Endothelial cell of umbilical vein (primary cell): ENCODE results near the gene GEN1. TPM values are rescaled to one million over a fixed set of nuclear protein-coding genes. Genes with fewer than 3 reads are reported as not detected.

Experiments used
- BruUV-seq: library from RNA; stranded (reverse); fragments of 400-500 nt; replicated peaks from 2 replicates; lab custom pipeline; 2021; lab: Mats Ljungman, UMichigan
- CTCF ChIA-PET: fragments of 300-600, 350-600 bp; sonication (Branson Sonifier 250); formaldehyde crosslinking; loops from one replicate; lab custom pipeline; 2021; ENCODE audit warnings: antibody characterized with exemption, inconsistent platforms; lab: Charles Lee
- POLR2A ChIA-PET: fragments of 300-600, 350-600 bp; sonication (Branson Sonifier 250); formaldehyde crosslinking; loops from one replicate; lab custom pipeline; 2021; ENCODE audit warnings: antibody characterized with exemption, inconsistent platforms; lab: Charles Lee
- DNase-seq: peaks from one replicate; pipeline ENCODE4 v3.0.0-alpha.2; 2011; ENCODE audit warnings: low read depth, low spot score
- FAIRE-seq: peaks from 2 replicates; lab custom pipeline; 2011; peaks lifted over from hg19 to GRCh38; lab: Jason Lieb, UNC
- H2AFZ ChIP-seq: 2 replicates; pipeline ENCODE4 v1.6.0; 2012; ENCODE audit warnings: low read depth, low read length, control low read depth, inconsistent platforms
- H3K27ac ChIP-seq: 2 replicates; pipeline ENCODE4 v1.5.1; 2011; ENCODE audit warnings: low read depth, mild to moderate bottlenecking, control low read depth, low read length, moderate library complexity; ENCODE audit not compliant: insufficient read depth
- H3K27me3 ChIP-seq, 2 experiments: 2 replicates each; pipeline versions ENCODE4 v1.6.0 to v1.6.1; 2011; ENCODE audit warnings: low read length in 2 of 2, mixed read lengths in 1 of 2; ENCODE audit not compliant: control insufficient read depth in 2 of 2, insufficient read depth in 2 of 2
- H3K36me3 ChIP-seq, 2 experiments: 2 replicates in 1 of 2; 3 replicates in 1 of 2; pipeline ENCODE4 v1.5.1; 2011; ENCODE audit warnings: low read length in 2 of 2, mild to moderate bottlenecking in 1 of 2, moderate library complexity in 1 of 2; ENCODE audit not compliant: control insufficient read depth in 2 of 2, insufficient read depth in 2 of 2; ENCODE audit errors: extremely low read depth in 1 of 2
- H3K4me1 ChIP-seq: 3 replicates; pipeline ENCODE4 v1.5.1; 2011; ENCODE audit warnings: mild to moderate bottlenecking, low read length; ENCODE audit not compliant: control insufficient read depth, insufficient read depth; ENCODE audit errors: extremely low read depth
- H3K4me2 ChIP-seq: 2 replicates; pipeline ENCODE4 v1.6.1; 2011; ENCODE audit warnings: low read length, control low read depth, mixed read lengths; ENCODE audit not compliant: insufficient read depth
- H3K4me3 ChIP-seq, 3 experiments: fragments of 200-600 bp in 1 of 3; sonication (generic), shearing (Covaris generic) in 1 of 3; replicated peaks in 1 of 3; 2 replicates each; pipeline ENCODE4 v1.5.1; 2011 to 2016; ENCODE audit warnings: control low read depth in 3 of 3, low read length in 3 of 3, mild to moderate bottlenecking in 2 of 3, inconsistent platforms in 1 of 3, low read depth in 1 of 3, moderate library complexity in 1 of 3; ENCODE audit not compliant: insufficient read depth in 1 of 3
- H3K79me2 ChIP-seq: 2 replicates; pipeline ENCODE4 v1.6.0; 2012; ENCODE audit warnings: low read length, inconsistent platforms; ENCODE audit not compliant: control insufficient read depth, insufficient read depth
- H3K9ac ChIP-seq: replicated peaks from 2 replicates; pipeline ENCODE3; 2011; ENCODE audit warnings: low read length, control low read depth; ENCODE audit not compliant: insufficient read depth; ENCODE audit errors: extremely low read depth
- H3K9me1 ChIP-seq: replicated peaks from 3 replicates; pipeline ENCODE4 v1.6.0; 2011; ENCODE audit warnings: mild to moderate bottlenecking, low read length; ENCODE audit not compliant: control insufficient read depth, insufficient read depth; ENCODE audit errors: extremely low read depth
- H3K9me3 ChIP-seq: replicated peaks from 2 replicates; pipeline ENCODE4 v1.5.1; 2012; ENCODE audit warnings: low read length, inconsistent platforms; ENCODE audit not compliant: control insufficient read depth, insufficient read depth
- H4K20me1 ChIP-seq: replicated peaks from 2 replicates; pipeline ENCODE3; 2011; ENCODE audit warnings: mild to moderate bottlenecking, low read length; ENCODE audit not compliant: control insufficient read depth, insufficient read depth; ENCODE audit errors: extremely low read depth
- EZH2 ChIP-seq: IDR thresholded peaks from 2 replicates; pipeline ENCODE4 v1.6.1; 2012; ENCODE audit warnings: borderline replicate concordance, low read depth, mild to moderate bottlenecking, moderate library complexity, low read length, inconsistent platforms; ENCODE audit not compliant: severe bottlenecking
- FOS ChIP-seq: IDR thresholded peaks from 2 replicates; pipeline ENCODE4 v1.6.1; 2011; ENCODE audit warnings: mild to moderate bottlenecking, low read length, moderate library complexity, borderline replicate concordance; ENCODE audit not compliant: insufficient read depth
- JUN ChIP-seq: IDR thresholded peaks from 2 replicates; pipeline ENCODE4 v1.6.1; 2011; ENCODE audit warnings: borderline replicate concordance, low read depth; ENCODE audit not compliant: insufficient read length, insufficient read depth
- MAX ChIP-seq: IDR thresholded peaks from 2 replicates; pipeline ENCODE4 v1.6.1; 2011; ENCODE audit not compliant: insufficient read depth, insufficient read length
- POLR2A ChIP-seq: IDR thresholded peaks from 2 replicates; pipeline ENCODE4 v1.6.1; 2012; ENCODE audit warnings: low read depth, mild to moderate bottlenecking, control low read depth, low read length
- POLR2AphosphoS5 ChIP-seq: IDR thresholded peaks from 2 replicates; pipeline ENCODE4 v1.6.1; 2012; ENCODE audit warnings: low read depth, mild to moderate bottlenecking, control low read depth, low read length, moderate library complexity; ENCODE audit not compliant: insufficient read depth
- dilution Hi-C: fragments of 300-500 bp; cut with MboI; formaldehyde crosslinking; loops from one replicate; pipeline ENCODE4 v1.15.0; 2019; ENCODE audit warnings: low sequenced_read_pairs; ENCODE audit not compliant: extremely low pct_ligation_motif_present
- intact Hi-C: fragments of 100-400 bp; cut with micrococcal nuclease; formaldehyde crosslinking; loops from one replicate; pipeline ENCODE4 v1.10.0; 2022
- polyA plus RNA-seq, 4 experiments: library from polyadenylated mRNA; depleted of rRNA in 3 of 4; stranded (reverse) in 3 of 4; unstranded in 1 of 4; fragments of >200 nt; gene quantifications; 2 replicates each; pipeline versions ENCODE4 v1.2.1 to v1.2.3, GENCODE V29; 2011 to 2012; ENCODE audit warnings: missing spikeins in 1 of 4
- total RNA-seq: library from RNA; stranded (reverse); gene quantifications from 2 replicates; pipeline ENCODE4 v1.2.3, GENCODE V29; 2021

Gene GEN1
- total and polyA plus RNA-seq, 2 donors (not counting 3 experiments of a cell fraction or from before 2014, with no cell fraction given): 8.1 to 29.6 TPM

GRCh38 chr2:17803497-17803896, 49.6 kb downstream of the GEN1 start:
- FAIRE-seq: no peak
- dilution Hi-C loops: no loop called here
- DNase-seq: no peak
- H3K4me2 ChIP-seq: no peak overlapping the region
- POLR2A ChIA-PET: no interaction called here
- no peaks in the 10 kb centered on the region for H3K9me1 ChIP-seq
- no peak overlapping the region for H2AFZ ChIP-seq
- H3K4me3 ChIP-seq: no peak overlapping the region
- intact Hi-C loops: no loop called here
- H3K79me2 ChIP-seq: no peaks in the 10 kb centered on the region
- CTCF ChIA-PET: interaction anchor here (1.2 kb wide), 1 partner anchor 10 kb away, joined by 3 read pairs; no protein-coding TSS in a partner anchor
- H3K9me3 ChIP-seq: no peaks in the 10 kb centered on the region
- H3K36me3 ChIP-seq: no peaks in the 10 kb centered on the region
- H3K4me1 ChIP-seq: no peaks in the 10 kb centered on the region
- H4K20me1 ChIP-seq: no peaks in the 10 kb centered on the region
- no peak overlapping the region for H3K9ac ChIP-seq
- TF ChIP-seq MAX (no peak), FOS (no peak), POLR2A (no peak), POLR2AphosphoS5 (no peak)
- H3K27ac ChIP-seq: no peak overlapping the region
- H3K27me3 ChIP-seq: peaks cover 5 to 11% of the 10 kb centered on the region in 2 experiments
- no TSS peak for BruUV-seq

- dilution Hi-C loops: no loop called here
- no TSS peak for BruUV-seq
- Histone ChIP-seq H3K4me2 (no peak overlapping the region), H3K36me3 (no peaks in the 10 kb centered on the region), H3K9me3 (no peaks in the 10 kb centered on the region), H3K9me1 (no peaks in the 10 kb centered on the region), H3K27me3 (peaks cover 5 to 11% of the 10 kb centered on the region in 2 experiments), H3K27ac (no peak overlapping the region), H3K4me1 (no peaks in the 10 kb centered on the region), H4K20me1 (no peaks in the 10 kb centered on the region), H3K9ac (no peak overlapping the region), H3K79me2 (no peaks in the 10 kb centered on the region), H3K4me3 (no peak overlapping the region), H2AFZ (no peak overlapping the region)
- POLR2A ChIA-PET: no interaction called here
- intact Hi-C loops: no loop called here
- CTCF ChIA-PET: no interaction called here
- TF ChIP-seq POLR2AphosphoS5 (no peak), EZH2 (no peak), JUN (no peak), FOS (no peak), POLR2A (no peak)
- no peak for FAIRE-seq
- DNase-seq: no peak
Observed at GRCh38 chr2:17804358-17804757, 50.4 kb downstream of the GEN1 start.
